ENCODE data around the gene CBY3.

The CBY3 gene

DNA sequence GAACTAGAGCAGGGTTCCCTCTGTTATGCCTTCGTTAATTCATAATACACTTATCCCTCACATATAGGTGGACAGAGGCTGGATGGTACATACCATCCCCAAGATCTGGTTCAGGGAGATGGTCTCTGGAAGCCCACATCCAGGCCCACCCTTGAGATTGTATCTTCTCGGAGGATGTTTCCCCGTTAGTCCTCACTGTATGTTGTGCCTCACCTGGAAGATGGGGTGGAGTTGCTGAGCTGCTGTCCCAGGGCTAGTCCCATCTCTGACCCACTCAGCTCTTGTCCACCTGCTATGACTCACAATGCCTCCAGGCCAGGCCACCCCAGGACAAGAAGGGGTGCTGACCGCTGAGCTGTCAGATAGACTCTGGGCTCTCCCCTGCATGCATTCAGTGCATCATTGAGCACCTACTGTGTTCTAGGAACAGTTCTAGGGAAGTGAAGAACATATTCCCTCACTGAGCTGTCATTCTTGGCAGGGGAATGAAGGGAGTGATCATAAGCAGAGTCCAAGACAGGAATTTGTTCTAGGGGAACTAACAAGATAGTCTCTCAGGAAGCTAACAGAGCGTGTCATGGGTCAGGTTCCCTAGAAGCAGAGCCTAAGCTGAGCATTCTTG is at the start of gene CBY3:
Gene CBY3 (minus strand): TSS at position 255 of the 622 bp plus-strand sequence. CDS start 116 bp downstream, at position 139.
- Histone ChIP-seq H3K27ac (ENCODE audit: extremely low read depth, low read depth, low read length) (no peak within 1 kb of the TSS), H3K36me3 (ENCODE audit: control insufficient read depth in 2 of 2, insufficient read depth in 1 of 2, low read length in 2 of 2) (no peaks in the 10 kb centered on the region; a peak in 1 of 3 replicates), H3K4me1 (ENCODE audit: control insufficient read depth, insufficient read depth, low read length) (no peaks in the 10 kb centered on the region), H3K9me3 (ENCODE audit: control insufficient read depth, insufficient read depth, low read depth, low read length) (no peaks in the 10 kb centered on the region), H3K4me3 (ENCODE audit: low read depth, low read length) (no peak within 1 kb of the TSS)
- POLR2A ChIA-PET, result interaction anchor here (0.5 to 0.9 kb wide), 3 partner anchors 9 to 57 kb away, joined by 3 to 6 read pairs (median 4); no protein-coding TSS in a partner anchor
- TF ChIP-seq ZNF600 (tag by site-specific recombination; IDR thresholded peaks at IDR 0.05) (peak; percentile 15; the same call in 1 of the 2 replicates), OVOL3 (tag by site-specific recombination; IDR thresholded peaks at IDR 0.05) (no peak)
- TF ChIP-seq, protein P1, sequence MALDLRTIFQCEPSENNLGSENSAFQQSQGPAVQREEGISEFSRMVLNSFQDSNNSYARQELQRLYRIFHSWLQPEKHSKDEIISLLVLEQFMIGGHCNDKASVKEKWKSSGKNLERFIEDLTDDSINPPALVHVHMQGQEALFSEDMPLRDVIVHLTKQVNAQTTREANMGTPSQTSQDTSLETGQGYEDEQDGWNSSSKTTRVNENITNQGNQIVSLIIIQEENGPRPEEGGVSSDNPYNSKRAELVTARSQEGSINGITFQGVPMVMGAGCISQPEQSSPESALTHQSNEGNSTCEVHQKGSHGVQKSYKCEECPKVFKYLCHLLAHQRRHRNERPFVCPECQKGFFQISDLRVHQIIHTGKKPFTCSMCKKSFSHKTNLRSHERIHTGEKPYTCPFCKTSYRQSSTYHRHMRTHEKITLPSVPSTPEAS (tag by site-specific recombination; IDR thresholded peaks at IDR 0.05), result no peak
- CTCF ChIA-PET, result interaction anchor here (0.5 to 1.1 kb wide), 5 partner anchors 11 to 224 kb away, joined by 3 to 5 read pairs (median 3); no protein-coding TSS in a partner anchor

DNA sequence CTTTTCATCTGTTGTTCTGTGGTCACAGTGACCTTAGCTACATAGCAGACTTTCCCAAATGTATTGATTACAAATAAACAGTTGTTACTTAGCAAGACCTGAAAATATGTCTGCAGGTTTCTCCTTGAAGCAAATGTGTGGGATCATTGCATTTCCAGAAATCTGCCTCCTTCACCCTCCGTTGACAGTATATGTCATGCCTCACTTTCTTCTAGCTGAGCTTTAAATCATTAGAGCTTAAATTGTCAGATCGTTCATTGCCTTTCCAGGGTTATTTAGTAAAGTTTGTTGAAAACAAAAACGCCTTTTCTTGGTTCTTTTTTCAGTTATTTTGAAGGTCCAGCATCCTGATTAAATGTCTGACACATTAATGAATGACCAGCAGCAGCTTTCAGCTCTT is 49.5 kb upstream of the CBY3 start:
- no peaks in the 10 kb centered on the region for H3K9me3 ChIP-seq (ENCODE audit: control insufficient read depth, insufficient read depth, low read depth, low read length)
- H3K36me3 ChIP-seq (ENCODE audit: control insufficient read depth in 2 of 2, insufficient read depth in 1 of 2, low read length in 2 of 2), result peaks cover 46 to 58% of the 10 kb centered on the region in 2 experiments
- no peak overlapping the region for H3K27ac ChIP-seq (ENCODE audit: extremely low read depth, low read depth, low read length)
- no peak overlapping the region for H3K4me3 ChIP-seq (ENCODE audit: low read depth, low read length)
- ChIA-PET POLR2A (interaction anchor here (1.1 to 1.4 kb wide), 3 partner anchors 26 to 107 kb away, joined by 3 read pairs; partner anchors contain the start of genes HNRNPH1 and SQSTM1), CTCF (interaction anchor here (1.0 to 1.2 kb wide), 2 partner anchors 33 to 37 kb away, joined by 3 read pairs; no protein-coding TSS in a partner anchor)
- no peak for TF ChIP-seq GLIS2 (tag by site-specific recombination; IDR thresholded peaks at IDR 0.05)
- no peak for TF ChIP-seq ZNF239 (tag by site-specific recombination; IDR thresholded peaks at IDR 0.05)
- TF ChIP-seq ZNF623 (tag by site-specific recombination; IDR thresholded peaks at IDR 0.05), result no peak
- no peak for TF ChIP-seq ZNF366 (tag by site-specific recombination; conservative IDR thresholded peaks at IDR 0.05)
- TF ChIP-seq ZNF416 (tag by site-specific recombination; IDR thresholded peaks at IDR 0.05), result no peak
- TF ChIP-seq ZNF677 (tag by site-specific recombination; IDR thresholded peaks at IDR 0.05), result no peak
- no peak for TF ChIP-seq ZNF777 (tag by site-specific recombination; IDR thresholded peaks at IDR 0.05; ENCODE audit: borderline replicate concordance)
- no peak for TF ChIP-seq ZNF768 (tag by site-specific recombination; IDR thresholded peaks at IDR 0.05)
- TF ChIP-seq ZNF16 (tag by site-specific recombination; IDR thresholded peaks at IDR 0.05; ENCODE audit: low read depth), result no peak
- no peak for TF ChIP-seq ZNF174 (tag by site-specific recombination; IDR thresholded peaks at IDR 0.05)
- peaks cover 2% of the 10 kb centered on the region; the same call in 1 of the 2 replicates for H3K4me1 ChIP-seq (ENCODE audit: control insufficient read depth, insufficient read depth, low read length)

DNA sequence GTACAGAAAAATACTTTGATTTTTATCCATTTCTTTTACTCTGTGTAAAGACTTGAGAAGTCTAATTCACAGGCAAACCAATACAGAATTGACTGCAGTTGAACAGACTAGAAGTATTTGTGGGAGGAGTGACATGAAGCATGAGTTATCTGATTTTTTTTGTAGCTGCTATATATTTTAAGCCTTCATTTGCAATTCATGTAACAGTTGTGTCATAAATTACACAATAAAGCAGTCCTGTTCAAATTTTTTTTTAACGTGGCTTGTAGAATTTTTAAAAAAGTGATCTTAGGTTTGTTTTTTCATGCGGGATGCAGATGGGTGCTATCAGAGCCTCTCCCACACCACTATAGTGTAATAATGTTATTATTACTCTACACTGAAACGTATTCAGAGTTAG is 48.9 kb upstream of the CBY3 start:
- Histone ChIP-seq H3K36me3 (ENCODE audit: control insufficient read depth in 2 of 2, insufficient read depth in 1 of 2, low read length in 2 of 2) (peaks cover 46 to 64% of the 10 kb centered on the region in 2 experiments), H3K27ac (ENCODE audit: extremely low read depth, low read depth, low read length) (no peak overlapping the region)
- POLR2A ChIA-PET, result interaction anchor here (1.1 to 1.4 kb wide), 2 partner anchors 26 to 91 kb away, joined by 3 read pairs; partner anchors contain the start of gene SQSTM1

More for the DNA sequence above, 48.9 kb upstream of the CBY3 start:
- TF ChIP-seq, protein P2, sequence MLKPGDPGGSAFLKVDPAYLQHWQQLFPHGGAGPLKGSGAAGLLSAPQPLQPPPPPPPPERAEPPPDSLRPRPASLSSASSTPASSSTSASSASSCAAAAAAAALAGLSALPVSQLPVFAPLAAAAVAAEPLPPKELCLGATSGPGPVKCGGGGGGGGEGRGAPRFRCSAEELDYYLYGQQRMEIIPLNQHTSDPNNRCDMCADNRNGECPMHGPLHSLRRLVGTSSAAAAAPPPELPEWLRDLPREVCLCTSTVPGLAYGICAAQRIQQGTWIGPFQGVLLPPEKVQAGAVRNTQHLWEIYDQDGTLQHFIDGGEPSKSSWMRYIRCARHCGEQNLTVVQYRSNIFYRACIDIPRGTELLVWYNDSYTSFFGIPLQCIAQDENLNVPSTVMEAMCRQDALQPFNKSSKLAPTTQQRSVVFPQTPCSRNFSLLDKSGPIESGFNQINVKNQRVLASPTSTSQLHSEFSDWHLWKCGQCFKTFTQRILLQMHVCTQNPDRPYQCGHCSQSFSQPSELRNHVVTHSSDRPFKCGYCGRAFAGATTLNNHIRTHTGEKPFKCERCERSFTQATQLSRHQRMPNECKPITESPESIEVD (tag by site-specific recombination; IDR thresholded peaks at IDR 0.05), result peak; percentile 70
- TF ChIP-seq KLF9 (tag by site-specific recombination; IDR thresholded peaks at IDR 0.05; ENCODE audit: low read depth), result no peak
- CTCF ChIA-PET, result interaction anchor here (1.0 to 1.2 kb wide), 2 partner anchors 33 to 38 kb away, joined by 3 read pairs; no protein-coding TSS in a partner anchor
- Histone ChIP-seq H3K9me3 (ENCODE audit: control insufficient read depth, insufficient read depth, low read depth, low read length) (no peaks in the 10 kb centered on the region), H3K4me1 (ENCODE audit: control insufficient read depth, insufficient read depth, low read length) (peaks cover 2% of the 10 kb centered on the region; the same call in 1 of the 2 replicates), H3K4me3 (ENCODE audit: low read depth, low read length) (no peak overlapping the region)
